ENCODE measurements around the gene RPL32. TPM values are rescaled to one million over a fixed set of nuclear protein-coding genes. Genes with fewer than 3 reads are reported as not detected.
A peak's percentile ranks its signal among the peaks of the same experiment; 100 is the strongest.
"Not testable (repeated sequence)": the region's sequence is repeated elsewhere in the genome, so short reads cannot be mapped to it uniquely, and the experiment has no call there.

Gene RPL32
- total and polyA plus RNA-seq, 2 donors (not counting 1 experiment from before 2014, with no cell fraction given), result 1,244 to 1,855 TPM

GRCh38 chr3:12796171-12797123, 44.9 kb downstream of the RPL32 start, which contains the start of gene CAND2:
Gene CAND2, plus strand, starts transcription at chr3:12796680. Its CDS starts 41 bp downstream, at chr3:12796721.
- peak within 1 kb of the TSS; percentile 44 for H3K9ac ChIP-seq (ENCODE audit: insufficient read depth, low read length)
- H3K79me2 ChIP-seq (ENCODE audit: control insufficient read depth, insufficient read depth, low read length), result no peaks in the 10 kb centered on the region
- no peaks in the 10 kb centered on the region for H3K9me3 ChIP-seq (ENCODE audit: control insufficient read depth, insufficient read depth, low read depth, low read length)
- no peak within 1 kb of the TSS for H3K27ac ChIP-seq (ENCODE audit: insufficient read depth, low read length)
- peak within 1 kb of the TSS; percentile 26 to 78 (median 51) for H3K4me3 ChIP-seq (replicated peaks in 1 of 4; ENCODE audit: control extremely low read depth in 1 of 4, insufficient read depth in 1 of 4, low read depth in 3 of 4, low read length in 4 of 4)
- H3K4me2 ChIP-seq (ENCODE audit: extremely low read depth, insufficient read depth, low read length), result peak within 1 kb of the TSS; percentile 39
- no peaks in the 10 kb centered on the region for H4K20me1 ChIP-seq (ENCODE audit: control insufficient read depth, extremely low read depth, insufficient read depth, low read length)
- peak within 1 kb of the TSS; percentile 79 for H2AFZ ChIP-seq (ENCODE audit: low read length)
- H3K27me3 ChIP-seq (ENCODE audit: control insufficient read depth, insufficient read depth, low read length), result no peaks in the 10 kb centered on the region
- H3K4me1 ChIP-seq (ENCODE audit: control insufficient read depth, extremely low read depth, insufficient read depth, low read length), result no peaks in the 10 kb centered on the region
- H3K36me3 ChIP-seq (ENCODE audit: control insufficient read depth, insufficient read depth, low read length), result no peaks in the 10 kb centered on the region
- peak; percentile 51 to 52 for DNase-seq (ENCODE audit: low read depth in 2 of 2)
- TF ChIP-seq, protein P1, sequence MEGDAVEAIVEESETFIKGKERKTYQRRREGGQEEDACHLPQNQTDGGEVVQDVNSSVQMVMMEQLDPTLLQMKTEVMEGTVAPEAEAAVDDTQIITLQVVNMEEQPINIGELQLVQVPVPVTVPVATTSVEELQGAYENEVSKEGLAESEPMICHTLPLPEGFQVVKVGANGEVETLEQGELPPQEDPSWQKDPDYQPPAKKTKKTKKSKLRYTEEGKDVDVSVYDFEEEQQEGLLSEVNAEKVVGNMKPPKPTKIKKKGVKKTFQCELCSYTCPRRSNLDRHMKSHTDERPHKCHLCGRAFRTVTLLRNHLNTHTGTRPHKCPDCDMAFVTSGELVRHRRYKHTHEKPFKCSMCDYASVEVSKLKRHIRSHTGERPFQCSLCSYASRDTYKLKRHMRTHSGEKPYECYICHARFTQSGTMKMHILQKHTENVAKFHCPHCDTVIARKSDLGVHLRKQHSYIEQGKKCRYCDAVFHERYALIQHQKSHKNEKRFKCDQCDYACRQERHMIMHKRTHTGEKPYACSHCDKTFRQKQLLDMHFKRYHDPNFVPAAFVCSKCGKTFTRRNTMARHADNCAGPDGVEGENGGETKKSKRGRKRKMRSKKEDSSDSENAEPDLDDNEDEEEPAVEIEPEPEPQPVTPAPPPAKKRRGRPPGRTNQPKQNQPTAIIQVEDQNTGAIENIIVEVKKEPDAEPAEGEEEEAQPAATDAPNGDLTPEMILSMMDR (conservative IDR thresholded peaks at IDR 0.05 in 1 of 2, IDR thresholded peaks at IDR 0.05 in 1 of 2; ENCODE audit: low read depth in 1 of 2, low read length in 2 of 2), result no peak
- TF ChIP-seq EZH2 (IDR thresholded peaks at IDR 0.05; ENCODE audit: low read length, missing control alignments), result no peak

DNA sequence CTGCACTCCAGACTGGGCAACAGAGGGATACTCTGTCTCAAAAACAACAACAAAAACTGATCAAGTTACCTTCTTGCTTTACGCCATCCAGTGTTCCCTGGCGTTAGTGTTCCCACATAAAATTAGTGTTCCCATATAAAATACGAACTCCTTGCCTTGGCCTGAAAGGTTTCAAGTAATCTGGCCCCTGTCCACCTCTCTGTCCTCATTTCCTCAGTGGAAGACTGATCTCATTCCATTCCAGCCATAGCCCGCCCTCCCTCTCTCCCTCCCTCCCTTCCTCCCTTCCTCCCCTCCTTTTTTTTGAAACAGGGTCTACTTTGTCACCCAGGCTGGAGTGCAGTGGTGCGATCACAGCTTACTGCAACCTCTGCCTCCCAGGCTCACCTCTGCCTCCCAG, 47.7 kb downstream of the RPL32 start:
- no peak overlapping the region for H3K27ac ChIP-seq (ENCODE audit: insufficient read depth, low read length)
- no peaks in the 10 kb centered on the region for H3K27me3 ChIP-seq (ENCODE audit: control insufficient read depth, insufficient read depth, low read length)
- peak in 1 of 2 donors; percentile 6 for DNase-seq (ENCODE audit: low read depth in 2 of 2)
- H4K20me1 ChIP-seq (ENCODE audit: control insufficient read depth, extremely low read depth, insufficient read depth, low read length), result no peaks in the 10 kb centered on the region
- no peak overlapping the region for H3K4me2 ChIP-seq (ENCODE audit: extremely low read depth, insufficient read depth, low read length)
- H3K4me3 ChIP-seq (replicated peaks in 1 of 4; ENCODE audit: control extremely low read depth in 1 of 4, insufficient read depth in 1 of 4, low read depth in 3 of 4, low read length in 4 of 4), result no peak overlapping the region
- no peaks in the 10 kb centered on the region for H3K79me2 ChIP-seq (ENCODE audit: control insufficient read depth, insufficient read depth, low read length)
- H2AFZ ChIP-seq (ENCODE audit: low read length), result no peak overlapping the region
- no peaks in the 10 kb centered on the region for H3K36me3 ChIP-seq (ENCODE audit: control insufficient read depth, insufficient read depth, low read length)
- no peaks in the 10 kb centered on the region for H3K9me3 ChIP-seq (ENCODE audit: control insufficient read depth, insufficient read depth, low read depth, low read length)
- H3K4me1 ChIP-seq (ENCODE audit: control insufficient read depth, extremely low read depth, insufficient read depth, low read length), result no peaks in the 10 kb centered on the region
- no peak overlapping the region for H3K9ac ChIP-seq (ENCODE audit: insufficient read depth, low read length)
- no peak for TF ChIP-seq EZH2 (IDR thresholded peaks at IDR 0.05; ENCODE audit: low read length, missing control alignments)
- TF ChIP-seq, protein P1 (conservative IDR thresholded peaks at IDR 0.05 in 1 of 2, IDR thresholded peaks at IDR 0.05 in 1 of 2; ENCODE audit: low read depth in 1 of 2, low read length in 2 of 2), result no peak

DNA sequence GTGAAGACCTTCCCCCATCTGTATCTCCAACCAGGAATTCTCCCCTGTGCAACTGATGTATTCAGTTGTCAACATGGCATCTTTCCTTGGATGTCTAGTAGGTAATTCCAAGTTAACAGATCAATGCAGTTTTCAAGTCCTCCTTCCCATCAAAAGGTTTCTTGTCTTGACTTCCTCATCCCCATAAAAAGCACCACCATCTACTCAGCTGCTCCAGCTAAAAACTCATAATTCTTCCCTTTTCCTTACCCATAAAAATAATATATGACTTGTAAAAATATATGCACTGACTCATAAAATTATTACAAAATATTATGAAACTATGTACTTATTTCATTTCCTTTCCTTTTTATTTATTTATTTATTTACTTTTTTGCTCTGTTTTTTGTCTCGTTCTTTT, 49.9 kb downstream of the RPL32 start:
- no peak overlapping the region for H3K9ac ChIP-seq (ENCODE audit: insufficient read depth, low read length)

GRCh38 chr3:12787967-12788690, 53.2 kb downstream of the RPL32 start:
- H3K9me3 ChIP-seq (ENCODE audit: control insufficient read depth, insufficient read depth, low read depth, low read length); H4K20me1 ChIP-seq (ENCODE audit: control insufficient read depth, extremely low read depth, insufficient read depth, low read length); H2AFZ ChIP-seq (ENCODE audit: low read length); H3K79me2 ChIP-seq (ENCODE audit: control insufficient read depth, insufficient read depth, low read length); DNase-seq (ENCODE audit: low read depth in 2 of 2); H3K27me3 ChIP-seq (ENCODE audit: control insufficient read depth, insufficient read depth, low read length); H3K4me3 ChIP-seq (replicated peaks in 1 of 4; ENCODE audit: control extremely low read depth in 1 of 4, insufficient read depth in 1 of 4, low read depth in 3 of 4, low read length in 4 of 4); H3K9ac ChIP-seq (ENCODE audit: insufficient read depth, low read length); H3K36me3 ChIP-seq (ENCODE audit: control insufficient read depth, insufficient read depth, low read length); H3K4me1 ChIP-seq (ENCODE audit: control insufficient read depth, extremely low read depth, insufficient read depth, low read length); H3K27ac ChIP-seq (ENCODE audit: insufficient read depth, low read length); H3K4me2 ChIP-seq (ENCODE audit: extremely low read depth, insufficient read depth, low read length): not testable (repeated sequence)

More for the DNA sequence above, 49.9 kb downstream of the RPL32 start:
- Histone ChIP-seq H3K27me3 (ENCODE audit: control insufficient read depth, insufficient read depth, low read length) (no peaks in the 10 kb centered on the region), H2AFZ (ENCODE audit: low read length) (no peak overlapping the region), H3K79me2 (ENCODE audit: control insufficient read depth, insufficient read depth, low read length) (no peaks in the 10 kb centered on the region), H3K4me1 (ENCODE audit: control insufficient read depth, extremely low read depth, insufficient read depth, low read length) (no peaks in the 10 kb centered on the region), H3K4me2 (ENCODE audit: extremely low read depth, insufficient read depth, low read length) (no peak overlapping the region), H3K27ac (ENCODE audit: insufficient read depth, low read length) (no peak overlapping the region), H3K9me3 (ENCODE audit: control insufficient read depth, insufficient read depth, low read depth, low read length) (no peaks in the 10 kb centered on the region), H3K36me3 (ENCODE audit: control insufficient read depth, insufficient read depth, low read length) (no peaks in the 10 kb centered on the region), H3K4me3 (replicated peaks in 1 of 4; ENCODE audit: control extremely low read depth in 1 of 4, insufficient read depth in 1 of 4, low read depth in 3 of 4, low read length in 4 of 4) (no peak overlapping the region), H4K20me1 (ENCODE audit: control insufficient read depth, extremely low read depth, insufficient read depth, low read length) (no peaks in the 10 kb centered on the region)
- no peak for DNase-seq (ENCODE audit: low read depth in 2 of 2)
- TF ChIP-seq, protein P1 (conservative IDR thresholded peaks at IDR 0.05 in 1 of 2, IDR thresholded peaks at IDR 0.05 in 1 of 2; ENCODE audit: low read depth in 1 of 2, low read length in 2 of 2), result no peak
- no peak for TF ChIP-seq EZH2 (IDR thresholded peaks at IDR 0.05; ENCODE audit: low read length, missing control alignments)

Data from fibroblast of lung (primary cell).